ENCODE measurements around the gene FBXO9.
"Not testable (repeated sequence)": the region's sequence is repeated elsewhere in the genome, so short reads cannot be mapped to it uniquely, and the experiment has no call there.

The FBXO9 gene

DNA sequence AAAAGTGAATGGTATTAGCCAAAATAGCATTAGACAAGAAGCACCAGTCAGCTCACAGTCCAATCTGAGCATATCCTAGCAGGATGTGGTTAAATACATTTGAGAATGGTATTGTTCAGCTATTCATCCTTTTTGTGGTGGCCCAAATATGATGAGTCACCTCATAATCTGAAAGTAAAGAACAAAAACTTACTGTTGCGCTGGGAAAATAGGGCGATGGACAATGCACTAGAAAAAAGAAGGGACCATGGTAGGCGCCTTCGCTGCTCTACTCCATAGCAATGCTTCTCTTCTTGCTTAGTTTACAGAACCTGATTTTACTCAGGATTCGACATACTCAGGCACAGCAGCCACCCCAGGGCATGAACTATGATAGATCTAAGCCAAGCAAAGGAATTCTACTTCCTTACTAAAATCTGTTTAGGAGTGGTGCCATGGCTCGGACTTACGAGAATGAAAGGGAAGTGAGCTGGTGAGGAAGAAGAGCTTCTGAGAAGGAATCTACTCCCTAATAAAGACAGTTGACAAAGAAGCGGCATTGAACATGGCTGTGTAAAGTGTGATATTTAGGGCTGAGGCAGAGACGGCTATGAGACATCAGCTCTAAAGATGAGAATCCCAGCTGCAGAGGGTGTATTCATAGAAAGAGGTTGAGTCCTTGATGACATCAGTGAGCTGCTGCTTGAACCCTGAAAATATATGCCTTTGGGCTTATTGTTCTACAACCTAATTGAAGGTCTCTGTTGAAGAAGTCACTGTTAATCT lies 16.6 kb upstream of the FBXO9 start:
- no peak for DNase-seq

DNA sequence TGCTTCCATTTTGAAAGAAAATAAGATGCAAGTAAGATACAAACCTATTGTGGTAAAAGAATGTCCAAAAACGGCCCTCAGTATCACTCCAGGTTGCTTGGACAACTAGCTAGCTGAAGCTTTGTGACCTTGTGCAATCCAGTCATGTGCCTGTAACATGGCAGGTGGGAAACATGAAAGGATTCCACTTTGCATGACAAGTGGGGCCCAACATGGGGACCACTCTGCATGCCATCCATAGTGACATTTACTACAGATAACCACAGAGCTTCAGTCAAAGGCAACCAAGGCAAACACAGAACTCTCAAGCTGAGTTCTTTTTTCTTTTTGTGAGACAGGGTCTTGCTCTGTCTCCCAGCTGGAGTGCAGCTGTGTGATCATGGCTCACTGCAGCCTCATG lies 15.8 kb upstream of the FBXO9 start:
- no peak for DNase-seq

DNA sequence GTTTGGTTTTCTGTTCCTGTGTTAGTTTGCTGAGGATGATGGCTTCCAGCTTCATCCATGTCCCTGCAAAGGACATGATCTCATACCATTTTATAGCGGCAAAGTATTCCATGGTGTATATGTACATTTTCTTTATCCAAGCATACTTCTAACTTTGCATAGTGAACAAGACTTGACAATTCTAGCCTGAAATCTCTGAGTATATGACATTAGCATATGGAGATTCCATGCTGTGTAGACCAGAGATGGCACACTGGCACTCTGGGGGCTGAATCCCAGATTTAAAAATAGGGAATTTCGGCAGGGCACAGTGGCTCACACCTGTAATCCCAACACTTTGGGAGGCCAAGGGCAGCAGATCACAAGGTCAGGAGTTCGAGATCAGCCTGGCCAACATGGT lies 13.1 kb upstream of the FBXO9 start:
- DNase-seq = not testable (repeated sequence)

DNA sequence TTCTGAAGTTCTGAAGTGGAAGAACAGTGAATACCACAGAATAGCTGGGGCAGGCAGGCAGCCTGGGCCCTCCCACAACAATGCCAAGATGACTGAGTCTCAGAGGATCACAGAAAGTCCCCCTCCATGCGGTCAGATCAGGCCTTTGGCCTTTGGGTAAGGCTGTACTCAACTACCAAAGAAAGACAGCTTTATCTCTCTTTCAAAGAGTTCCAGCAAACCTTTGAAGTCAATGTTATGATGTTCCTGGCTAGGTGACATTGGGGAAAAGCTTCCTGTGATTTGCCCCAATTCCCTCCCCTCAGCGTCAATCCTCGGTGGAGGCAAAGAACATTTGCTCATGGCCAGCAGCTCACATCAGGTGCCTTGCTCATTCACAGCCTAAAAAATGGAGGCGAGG lies 10.7 kb upstream of the FBXO9 start:
- DNase-seq = no peak

DNA sequence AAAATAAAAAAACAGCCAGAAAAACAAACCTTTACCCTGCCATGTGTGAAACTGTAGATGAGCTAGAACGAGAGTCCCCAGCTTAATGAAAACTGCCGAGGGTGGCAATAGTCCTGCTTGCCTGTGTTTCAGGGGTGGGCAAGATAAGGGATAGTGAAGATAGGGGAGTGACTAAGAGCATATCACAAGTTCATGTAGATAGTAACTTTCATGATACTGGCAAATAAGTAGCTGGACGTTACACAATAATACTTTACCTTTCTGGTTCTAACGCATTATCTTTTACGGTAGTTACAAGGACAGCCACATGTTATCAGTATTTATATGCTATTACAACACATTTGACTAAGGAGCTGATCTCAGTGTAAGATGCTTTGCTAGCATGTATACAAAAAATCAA lies 9.3 kb upstream of the FBXO9 start:
- DNase-seq = no peak

DNA sequence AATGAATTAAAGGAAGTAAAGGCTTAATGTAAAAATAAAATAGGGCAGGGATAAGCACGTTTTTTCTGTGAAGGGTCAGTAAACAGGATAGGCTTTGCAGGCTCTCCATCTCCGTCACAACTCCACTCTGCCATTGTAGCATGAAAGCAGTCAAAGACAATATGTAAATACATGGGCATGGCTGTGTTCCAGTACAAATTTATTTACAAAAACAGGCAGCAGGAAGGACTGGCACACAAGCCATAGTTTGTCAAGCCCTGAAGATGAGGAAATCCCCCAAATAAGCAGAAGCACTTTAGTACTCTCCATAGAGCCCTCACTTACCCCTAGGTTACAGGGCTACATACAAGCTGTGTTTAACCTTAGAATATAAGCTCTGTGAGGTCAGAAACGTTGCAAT lies 8.9 kb upstream of the FBXO9 start:
- DNase-seq = no peak

DNA sequence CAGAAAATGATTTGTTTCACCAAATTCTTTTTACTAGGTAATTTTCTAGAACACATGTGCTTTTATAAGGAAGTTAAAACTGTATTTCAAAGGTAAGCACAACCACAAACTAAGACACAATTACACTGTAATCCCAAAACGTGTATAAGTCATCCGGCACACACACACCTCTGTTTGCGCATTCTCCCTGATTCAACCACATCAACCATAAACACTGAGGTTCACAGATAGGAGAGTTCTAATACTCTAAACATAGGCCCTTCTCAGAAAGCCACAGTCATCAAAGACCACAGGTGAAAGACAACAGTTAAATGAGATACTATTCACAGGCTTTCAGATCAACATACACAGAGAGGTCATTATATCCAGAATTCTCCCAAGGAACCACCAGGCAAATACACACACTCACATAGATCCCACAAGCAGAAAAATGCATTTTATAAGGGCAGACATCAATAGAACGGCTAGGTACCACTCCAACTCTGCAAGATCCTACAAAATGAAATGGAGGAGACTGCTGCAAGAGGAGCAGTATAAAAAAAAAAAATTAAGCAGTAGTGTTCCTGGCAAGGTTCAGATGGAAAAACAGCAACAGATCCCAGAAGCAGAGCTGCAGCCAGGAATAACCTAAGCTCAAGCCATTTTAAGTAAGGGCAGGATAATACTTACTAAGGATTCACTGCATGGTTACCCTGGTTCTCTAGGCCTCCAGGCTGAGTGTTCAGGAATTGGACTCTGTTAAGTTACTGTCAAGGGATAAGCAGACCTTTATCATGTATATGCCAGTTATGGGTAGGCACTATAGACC lies 6.6 kb upstream of the FBXO9 start:
- no peak for DNase-seq

DNA sequence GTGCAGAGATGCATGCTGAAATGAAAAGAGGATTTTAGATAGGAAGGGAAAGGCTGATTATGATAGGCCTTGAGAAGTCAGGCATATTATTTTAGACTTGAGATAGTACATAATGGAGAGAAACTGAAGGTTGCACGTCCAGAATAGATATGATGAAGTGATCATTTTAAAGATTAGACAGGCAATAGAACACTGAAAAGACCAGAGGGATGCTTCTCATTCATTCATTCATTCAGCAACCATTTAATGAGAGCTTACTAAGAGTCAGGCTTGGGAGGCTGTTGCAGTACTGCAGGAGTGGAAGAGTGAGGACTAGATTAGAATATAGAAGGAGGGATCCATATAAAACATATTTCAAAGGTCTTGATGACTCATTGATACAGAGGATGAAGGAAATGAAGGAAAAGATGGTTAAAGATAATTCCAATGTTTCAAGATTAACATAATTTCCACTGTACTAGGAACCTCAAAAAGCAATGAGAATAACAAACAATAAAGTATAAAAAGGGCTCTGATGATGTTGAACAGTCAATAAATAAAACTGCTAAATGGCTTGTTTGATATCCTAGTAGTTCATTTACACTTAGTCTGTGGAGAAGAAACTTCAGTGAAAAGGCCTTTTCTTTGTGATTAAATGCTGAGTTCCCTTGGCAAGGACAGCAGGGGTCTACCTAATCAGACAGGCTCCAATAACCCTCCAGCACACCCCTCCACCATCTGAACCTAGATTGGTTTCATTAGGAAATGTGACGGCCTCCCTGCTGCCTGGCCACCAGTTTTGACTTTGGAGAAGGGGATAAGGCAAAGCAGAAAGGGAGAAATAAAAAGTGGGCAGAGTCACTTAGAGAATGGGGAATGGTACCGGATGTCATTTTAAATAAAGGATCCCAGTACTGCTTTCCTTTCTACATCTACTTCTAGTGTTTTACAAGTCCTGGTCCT lies 5.3 kb upstream of the FBXO9 start:
- DNase-seq = no peak

DNA sequence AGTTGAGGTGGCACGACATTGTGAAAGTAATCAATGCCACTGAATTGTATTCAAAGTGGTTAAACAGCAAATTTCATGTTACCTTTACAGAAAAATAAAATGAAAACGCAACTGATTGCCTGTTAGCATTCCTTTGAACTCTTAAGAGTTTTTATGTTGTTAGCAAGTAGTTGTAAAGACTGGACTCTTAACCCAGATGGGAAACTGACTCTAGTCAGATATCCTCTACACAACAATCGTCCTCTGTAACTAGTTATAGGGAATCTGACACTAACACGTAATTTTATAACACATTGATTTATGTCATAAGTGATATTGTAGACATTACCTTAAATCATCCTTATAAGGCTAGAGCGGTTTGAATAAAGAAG lies 3.0 kb upstream of the FBXO9 start:
- no peak for DNase-seq

DNA sequence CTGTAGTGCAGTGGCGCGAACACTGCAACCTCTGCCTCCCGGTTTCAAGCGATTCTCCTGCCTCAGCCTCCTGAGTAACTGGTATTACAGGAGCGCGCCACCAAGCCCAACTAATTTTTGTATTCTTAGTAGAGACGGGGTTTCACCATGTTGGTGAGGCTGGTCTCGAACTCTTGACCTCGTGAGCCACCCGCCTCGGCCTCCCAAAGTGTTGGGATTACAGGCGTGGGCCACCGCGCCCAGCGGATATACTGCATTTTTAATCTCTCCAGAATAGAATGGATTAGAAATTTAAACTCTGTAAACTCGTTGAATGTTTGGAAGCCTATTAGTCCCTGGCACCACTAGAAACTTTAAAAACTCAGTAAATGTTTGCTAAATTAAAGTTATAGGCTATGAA lies 949 bp upstream of the FBXO9 start:
- not testable (repeated sequence) for DNase-seq

DNA sequence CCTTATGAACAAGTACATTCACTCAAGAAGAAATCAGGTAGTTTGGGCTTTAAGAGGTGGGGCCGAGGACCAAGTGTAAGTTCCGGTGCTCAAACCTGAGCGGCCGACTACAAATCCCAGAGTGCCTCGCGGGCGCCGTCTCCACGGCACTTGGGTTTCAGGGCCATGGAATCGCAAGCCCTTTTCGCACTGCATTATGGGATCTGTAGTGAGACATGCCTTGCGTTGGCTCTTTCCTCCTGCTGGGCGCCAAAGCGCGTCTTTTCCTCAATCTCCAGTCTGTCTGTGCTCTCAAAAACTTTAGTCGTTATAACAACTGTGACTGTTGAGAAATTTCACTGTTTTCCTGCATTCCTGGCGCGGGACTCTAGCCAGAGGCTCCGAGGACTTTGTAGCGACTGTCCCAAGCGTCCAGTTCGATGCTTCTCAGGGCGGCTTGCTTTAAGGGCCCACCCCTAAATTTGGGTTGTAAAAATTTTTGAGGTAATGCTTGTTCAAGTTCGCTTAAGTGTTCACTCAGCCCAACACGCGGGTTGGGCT lies 408 bp upstream of the FBXO9 start:
- peak; percentile 94 for DNase-seq

DNA sequence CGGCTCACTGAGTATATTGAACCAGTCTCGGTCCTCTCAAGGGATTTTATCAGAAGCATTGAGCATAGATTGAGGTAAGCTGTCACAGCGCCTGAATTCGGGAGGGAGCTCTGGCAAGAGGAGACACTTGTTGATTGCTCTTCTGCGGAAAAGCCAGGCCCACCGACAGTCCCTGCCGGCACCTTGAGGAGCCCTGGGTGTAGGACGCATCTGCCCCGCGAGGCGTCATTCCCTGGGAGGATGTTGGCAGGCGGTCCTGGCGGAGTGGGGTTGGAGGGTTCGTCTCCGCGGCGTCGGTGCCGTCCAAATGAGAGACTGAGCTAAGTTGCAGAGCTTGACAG lies 843 bp downstream of the FBXO9 start:
- DNase-seq = peak; percentile 33

DNA sequence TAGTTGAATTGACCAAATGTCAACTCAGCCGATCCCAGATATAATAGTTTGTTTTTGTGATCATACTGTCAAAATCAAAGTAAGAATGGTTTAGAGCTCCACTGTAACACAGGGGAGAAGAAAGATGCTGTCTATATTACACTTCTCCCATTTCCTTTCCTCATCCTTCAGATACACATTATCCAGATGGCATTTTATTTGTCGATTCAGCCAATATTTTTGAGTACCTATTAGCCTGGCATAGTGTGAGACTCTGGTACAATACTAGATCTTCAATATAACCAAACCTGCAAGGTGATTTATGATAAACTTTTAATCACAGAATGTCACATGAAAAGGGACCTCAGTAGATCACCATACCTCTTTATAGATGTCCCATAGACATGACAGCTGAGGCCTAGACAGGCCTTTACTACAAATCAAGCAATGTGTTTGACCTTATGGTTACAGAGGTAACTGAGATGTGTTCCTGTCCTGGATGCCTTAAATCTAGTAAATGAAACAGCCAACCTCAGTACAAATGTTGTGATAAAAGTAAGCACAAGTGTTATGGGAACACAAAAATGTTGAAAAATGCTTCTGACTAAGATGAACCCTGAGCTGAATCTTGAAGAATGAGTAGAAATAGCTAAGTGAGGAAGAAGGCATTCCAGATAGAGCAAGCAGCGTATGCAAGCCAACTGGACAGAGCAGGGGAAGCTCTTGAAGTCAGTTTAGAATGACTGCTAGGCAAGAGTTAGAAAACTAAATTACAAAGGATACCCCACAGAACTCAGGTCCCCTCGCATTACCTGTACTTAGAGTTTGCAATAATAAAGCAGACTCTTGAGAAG lies 1.9 kb downstream of the FBXO9 start:
- no peak for DNase-seq

DNA sequence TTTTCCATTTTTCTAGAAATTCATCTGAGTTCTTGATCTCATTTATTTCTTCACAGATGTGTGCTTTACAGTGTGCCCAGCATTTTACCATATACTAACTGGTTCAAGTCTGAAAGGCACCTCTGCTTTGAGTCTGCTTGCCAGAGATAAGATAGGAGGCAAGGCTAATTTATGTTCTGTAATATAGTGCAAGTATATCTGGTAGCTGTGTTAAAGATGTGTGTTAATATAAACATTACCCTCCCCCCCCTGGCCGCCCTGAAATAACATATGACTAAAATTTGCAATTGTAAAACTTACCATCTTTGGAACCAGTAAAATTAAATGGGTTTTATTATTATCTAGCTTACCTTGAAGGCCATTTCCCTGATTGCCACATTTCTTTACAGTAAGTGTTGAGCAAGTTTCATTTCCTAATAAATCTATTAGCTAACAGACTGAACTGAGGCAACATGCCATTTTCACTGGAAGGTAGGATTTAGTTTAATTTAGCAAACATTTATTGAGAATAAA lies 2.7 kb downstream of the FBXO9 start:
- no peak for DNase-seq

DNA sequence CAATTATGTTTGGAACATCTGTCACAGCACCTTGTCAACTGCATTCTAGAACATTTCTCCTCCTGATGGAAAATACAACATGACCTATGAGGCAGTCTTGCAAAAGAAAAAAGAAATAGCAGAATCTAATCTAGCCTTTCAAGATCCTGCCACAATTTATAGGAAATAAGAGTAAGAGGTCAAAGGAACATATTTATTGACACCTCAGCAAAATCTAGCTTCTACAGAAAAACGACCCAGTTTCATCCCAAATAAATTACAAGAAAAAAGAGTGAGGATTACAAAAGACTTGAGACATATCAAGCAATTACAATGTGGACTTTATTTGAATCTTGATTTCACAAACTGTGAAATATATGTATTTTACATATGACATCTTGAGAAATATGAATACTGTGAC lies 4.2 kb downstream of the FBXO9 start:
- no peak for DNase-seq

DNA sequence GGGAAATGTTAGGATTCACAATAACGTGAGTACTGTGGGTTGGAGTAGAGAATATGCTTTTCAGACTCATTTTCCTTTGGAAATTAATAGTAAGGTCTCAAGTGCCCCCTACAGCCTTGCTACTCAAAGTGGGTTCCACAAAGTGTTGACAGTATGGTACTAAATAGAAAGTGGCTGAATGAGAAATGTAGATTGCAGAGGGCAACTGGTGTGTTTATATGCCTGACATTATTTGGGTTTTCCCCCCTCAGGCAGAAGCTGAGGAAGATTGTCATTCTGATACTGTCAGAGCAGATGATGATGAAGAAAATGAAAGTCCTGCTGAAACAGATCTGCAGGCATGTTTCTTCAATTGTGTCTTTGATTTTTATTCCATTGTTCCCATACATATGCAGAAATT lies 5.6 kb downstream of the FBXO9 start:
- no peak for DNase-seq

DNA sequence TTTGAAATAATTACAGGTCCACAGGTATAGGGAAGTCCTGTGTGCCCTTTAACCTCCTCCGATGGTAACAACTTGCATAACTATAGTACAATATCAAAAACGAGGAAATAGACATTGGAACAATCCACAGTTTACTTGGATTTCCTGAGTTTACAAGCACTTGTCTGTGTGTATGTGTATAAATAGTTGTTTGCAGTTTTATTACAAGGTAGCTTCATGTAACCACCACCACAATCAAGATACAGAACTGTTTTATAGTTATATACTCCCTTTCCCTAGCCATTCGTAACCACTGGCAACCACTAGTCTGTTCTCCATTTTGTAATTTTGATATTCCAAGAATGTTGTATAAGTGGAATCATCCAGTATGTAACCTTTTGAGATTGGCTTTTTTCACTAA lies 9.1 kb downstream of the FBXO9 start:
- no peak for DNase-seq

DNA sequence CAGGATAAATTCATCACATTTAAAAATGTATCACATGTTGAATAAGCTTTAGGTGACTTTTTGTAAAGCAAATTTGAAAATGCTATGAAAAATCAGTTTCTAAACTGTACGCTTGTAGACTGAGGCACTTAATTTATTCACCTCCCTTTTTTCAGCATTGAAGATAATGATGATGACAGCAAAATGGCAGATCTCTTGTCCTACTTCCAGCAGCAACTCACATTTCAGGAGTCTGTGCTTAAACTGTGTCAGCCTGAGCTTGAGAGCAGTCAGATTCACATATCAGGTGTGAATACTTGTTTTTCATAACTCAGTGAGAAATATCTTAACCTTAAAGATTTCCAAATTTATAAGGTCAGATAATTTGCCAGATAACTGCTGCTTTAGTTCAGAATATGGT lies 15.6 kb downstream of the FBXO9 start:
- DNase-seq = no peak

DNA sequence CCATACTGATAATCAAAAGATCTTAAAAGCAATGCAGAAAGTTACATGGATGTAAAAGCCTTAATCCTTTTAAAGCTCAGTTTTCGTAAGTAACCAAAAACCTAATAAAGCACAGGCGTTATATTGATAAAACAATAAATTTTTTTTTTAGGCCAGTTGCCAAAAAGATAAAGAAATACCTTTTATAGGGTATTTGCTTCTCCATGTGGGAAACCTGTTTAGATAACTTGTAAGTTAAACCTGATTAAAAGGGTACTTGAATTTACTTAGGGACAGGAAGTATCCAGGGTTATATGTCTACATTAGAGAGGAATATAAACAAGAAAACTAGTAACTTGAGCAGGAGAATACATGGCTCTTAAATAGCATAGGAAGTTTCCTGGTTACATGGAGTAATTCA lies 21.1 kb downstream of the FBXO9 start:
- DNase-seq = no peak

DNA sequence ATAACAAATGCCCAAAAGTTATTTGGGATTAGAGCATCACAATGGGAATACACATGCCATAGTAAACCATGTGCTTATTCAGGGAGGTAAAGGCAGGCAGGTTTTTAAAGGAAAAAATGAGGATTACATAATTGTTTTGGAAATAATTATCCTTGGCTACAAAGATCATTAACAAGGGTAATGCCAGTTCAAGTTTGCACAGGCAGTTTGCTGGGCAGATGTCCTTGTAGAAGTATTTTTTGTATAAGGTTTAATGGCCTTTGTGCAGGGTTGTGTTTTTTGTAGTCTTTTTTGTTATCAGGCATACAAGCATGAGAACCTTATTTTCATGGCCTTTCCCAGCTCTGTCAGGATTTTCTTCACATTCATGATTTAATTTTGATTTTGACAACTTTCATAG lies 24.7 kb downstream of the FBXO9 start:
- DNase-seq = no peak

DNA sequence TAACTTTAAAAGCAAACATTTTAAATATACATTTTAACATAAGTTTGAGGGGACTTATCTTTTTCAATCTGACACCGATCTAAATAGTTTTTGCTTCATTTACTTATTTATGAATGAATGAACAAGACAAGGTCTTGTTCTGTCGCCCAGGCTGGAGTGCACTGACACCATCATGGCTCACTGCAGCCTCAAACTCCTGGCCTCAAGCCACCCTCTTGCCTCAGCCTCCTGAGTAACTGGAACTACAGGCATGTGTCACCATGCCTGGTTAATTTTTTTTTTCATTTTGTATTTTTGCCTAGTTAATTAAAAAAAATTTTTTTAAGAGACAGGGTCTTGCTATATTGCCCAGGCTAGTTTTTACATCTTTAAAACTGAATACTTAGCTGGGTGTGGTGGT lies 25.4 kb downstream of the FBXO9 start:
- no peak for DNase-seq

DNA sequence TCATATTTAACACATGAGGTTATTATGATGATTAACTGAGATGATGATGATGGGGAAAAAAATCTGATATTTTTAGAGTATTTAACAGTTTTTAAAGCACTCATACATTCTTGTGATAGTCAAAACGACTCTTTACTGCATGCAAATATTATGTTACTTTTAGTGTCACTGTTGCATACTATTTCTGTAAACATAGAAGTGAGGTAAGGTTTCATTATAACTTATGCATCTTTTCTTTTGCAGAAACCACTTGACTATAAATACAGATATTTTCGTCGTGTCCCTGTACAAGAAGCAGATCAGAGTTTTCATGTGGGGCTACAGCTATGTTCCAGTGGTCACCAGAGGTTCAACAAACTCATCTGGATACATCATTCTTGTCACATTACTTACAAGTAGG lies 30.1 kb downstream of the FBXO9 start:
- DNase-seq = no peak
